GM20000 (cell line): ENCODE measurements around the gene SDK2.

Experiments used
- DNase-seq: peaks from one replicate; pipeline ENCODE4 v3.0.0; 2012; ENCODE audit warnings: low spot score
- TF ChIP-seq, protein P1 (sequence below): IDR thresholded peaks from 2 replicates; pipeline ENCODE4 v1.5.1; 2012; ENCODE audit warnings: mild to moderate bottlenecking, control low read depth; ENCODE audit errors: extremely low read depth, missing control alignments

The SDK2 gene, protein sequence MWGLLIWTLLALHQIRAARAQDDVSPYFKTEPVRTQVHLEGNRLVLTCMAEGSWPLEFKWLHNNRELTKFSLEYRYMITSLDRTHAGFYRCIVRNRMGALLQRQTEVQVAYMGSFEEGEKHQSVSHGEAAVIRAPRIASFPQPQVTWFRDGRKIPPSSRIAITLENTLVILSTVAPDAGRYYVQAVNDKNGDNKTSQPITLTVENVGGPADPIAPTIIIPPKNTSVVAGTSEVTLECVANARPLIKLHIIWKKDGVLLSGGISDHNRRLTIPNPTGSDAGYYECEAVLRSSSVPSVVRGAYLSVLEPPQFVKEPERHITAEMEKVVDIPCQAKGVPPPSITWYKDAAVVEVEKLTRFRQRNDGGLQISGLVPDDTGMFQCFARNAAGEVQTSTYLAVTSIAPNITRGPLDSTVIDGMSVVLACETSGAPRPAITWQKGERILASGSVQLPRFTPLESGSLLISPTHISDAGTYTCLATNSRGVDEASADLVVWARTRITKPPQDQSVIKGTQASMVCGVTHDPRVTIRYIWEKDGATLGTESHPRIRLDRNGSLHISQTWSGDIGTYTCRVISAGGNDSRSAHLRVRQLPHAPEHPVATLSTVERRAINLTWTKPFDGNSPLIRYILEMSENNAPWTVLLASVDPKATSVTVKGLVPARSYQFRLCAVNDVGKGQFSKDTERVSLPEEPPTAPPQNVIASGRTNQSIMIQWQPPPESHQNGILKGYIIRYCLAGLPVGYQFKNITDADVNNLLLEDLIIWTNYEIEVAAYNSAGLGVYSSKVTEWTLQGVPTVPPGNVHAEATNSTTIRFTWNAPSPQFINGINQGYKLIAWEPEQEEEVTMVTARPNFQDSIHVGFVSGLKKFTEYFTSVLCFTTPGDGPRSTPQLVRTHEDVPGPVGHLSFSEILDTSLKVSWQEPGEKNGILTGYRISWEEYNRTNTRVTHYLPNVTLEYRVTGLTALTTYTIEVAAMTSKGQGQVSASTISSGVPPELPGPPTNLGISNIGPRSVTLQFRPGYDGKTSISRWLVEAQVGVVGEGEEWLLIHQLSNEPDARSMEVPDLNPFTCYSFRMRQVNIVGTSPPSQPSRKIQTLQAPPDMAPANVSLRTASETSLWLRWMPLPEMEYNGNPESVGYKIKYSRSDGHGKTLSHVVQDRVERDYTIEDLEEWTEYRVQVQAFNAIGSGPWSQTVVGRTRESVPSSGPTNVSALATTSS (N-terminal part only)

DNA sequence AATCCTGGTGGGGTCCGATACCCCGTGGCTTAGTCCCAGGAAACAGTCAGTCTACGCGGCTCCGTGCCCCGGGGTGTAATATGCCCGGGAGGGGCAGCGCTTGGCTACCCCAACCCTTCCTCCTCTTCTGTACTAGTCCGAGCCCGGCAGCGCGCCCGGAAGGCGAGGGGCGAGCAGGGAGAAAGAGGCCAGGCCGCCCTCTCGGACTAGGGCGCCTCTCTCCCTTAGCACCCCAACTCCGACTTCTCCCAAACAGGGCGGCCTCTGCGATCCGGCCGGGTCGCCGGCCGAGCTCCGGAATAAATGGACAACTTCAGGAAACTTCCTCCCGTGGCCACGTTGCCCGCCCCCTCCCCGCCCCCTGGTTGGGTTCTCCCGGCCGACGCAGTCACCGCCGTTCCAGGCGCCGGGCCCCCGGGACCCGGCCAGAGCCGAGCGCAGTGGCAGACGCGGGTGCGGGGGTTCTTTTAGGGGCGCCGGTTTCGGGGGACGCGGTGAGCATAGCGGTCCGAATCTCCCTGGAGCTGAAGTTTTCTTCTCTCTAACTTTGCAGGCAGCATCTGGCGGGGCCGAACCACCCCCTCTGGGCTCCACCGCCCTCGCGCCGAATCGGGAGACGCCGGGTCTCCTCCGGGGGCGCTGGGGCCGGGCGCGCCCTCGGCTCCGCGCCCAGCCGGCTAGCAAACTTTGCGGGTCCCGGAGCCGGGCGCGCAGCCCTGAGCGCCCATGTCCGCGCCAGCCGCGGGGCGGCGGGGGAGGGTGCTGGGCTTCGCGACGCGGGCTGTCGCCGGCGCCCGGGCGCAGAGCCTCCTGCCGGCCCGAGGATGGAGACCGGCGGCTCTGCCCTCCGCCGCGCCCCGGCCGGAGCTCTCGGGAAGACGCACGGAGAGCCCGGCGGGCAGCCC lies at the start of gene SDK2:
TSS of gene SDK2 (minus strand) at position 301 of the 905 bp plus-strand sequence. CDS start 357 bp downstream, outside the sequence.
- TF ChIP-seq, protein P1, sequence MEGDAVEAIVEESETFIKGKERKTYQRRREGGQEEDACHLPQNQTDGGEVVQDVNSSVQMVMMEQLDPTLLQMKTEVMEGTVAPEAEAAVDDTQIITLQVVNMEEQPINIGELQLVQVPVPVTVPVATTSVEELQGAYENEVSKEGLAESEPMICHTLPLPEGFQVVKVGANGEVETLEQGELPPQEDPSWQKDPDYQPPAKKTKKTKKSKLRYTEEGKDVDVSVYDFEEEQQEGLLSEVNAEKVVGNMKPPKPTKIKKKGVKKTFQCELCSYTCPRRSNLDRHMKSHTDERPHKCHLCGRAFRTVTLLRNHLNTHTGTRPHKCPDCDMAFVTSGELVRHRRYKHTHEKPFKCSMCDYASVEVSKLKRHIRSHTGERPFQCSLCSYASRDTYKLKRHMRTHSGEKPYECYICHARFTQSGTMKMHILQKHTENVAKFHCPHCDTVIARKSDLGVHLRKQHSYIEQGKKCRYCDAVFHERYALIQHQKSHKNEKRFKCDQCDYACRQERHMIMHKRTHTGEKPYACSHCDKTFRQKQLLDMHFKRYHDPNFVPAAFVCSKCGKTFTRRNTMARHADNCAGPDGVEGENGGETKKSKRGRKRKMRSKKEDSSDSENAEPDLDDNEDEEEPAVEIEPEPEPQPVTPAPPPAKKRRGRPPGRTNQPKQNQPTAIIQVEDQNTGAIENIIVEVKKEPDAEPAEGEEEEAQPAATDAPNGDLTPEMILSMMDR = no peak

DNA sequence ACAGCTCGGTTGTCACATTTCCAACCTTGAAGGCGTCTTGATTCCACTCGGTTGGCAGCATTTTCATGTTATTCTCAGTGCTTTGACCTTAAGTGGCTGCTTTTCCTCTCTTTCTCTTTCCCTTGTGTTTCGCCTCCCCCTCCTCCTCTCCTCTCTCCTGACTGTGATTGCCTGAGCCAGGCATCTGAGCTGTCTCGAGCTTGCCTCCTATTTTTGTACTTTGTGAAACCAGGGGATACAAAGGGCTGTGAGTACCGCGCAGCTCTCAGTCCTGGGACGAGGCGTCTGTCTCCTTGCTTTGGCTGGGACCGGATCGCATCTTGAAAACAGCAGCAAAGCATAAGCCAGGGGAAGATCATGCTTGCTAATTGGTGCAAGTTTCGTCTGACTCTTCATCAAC lies 48.8 kb upstream of the SDK2 start:
- no peak for DNase-seq
- TF ChIP-seq, protein P1 = no peak

More for the DNA sequence above, at the start of gene SDK2:
- peak; percentile 50 for DNase-seq

DNA sequence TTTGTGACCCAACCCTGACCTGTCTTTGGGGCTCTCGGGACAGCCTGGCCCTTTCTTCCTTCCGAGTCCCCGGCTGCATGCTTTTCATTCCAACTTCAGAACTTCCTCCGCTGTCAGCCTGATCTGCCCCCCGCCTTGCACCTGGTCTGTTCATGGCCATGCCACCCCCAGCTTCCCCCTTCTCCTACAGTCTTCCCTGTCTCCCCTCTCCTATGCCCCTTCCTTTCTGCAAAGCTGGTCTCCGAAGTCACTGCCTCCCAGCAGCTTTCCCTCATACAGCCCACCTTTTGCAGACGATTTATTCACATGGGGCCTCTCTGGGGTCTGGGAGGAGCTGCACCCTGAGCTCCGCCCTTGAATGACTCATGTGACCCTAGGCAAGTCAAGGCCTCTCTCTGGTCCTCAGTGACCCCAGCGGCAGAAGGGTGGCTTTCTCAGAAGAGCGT lies 47.1 kb upstream of the SDK2 start:
- no peak for DNase-seq
- TF ChIP-seq, protein P1 = no peak

DNA sequence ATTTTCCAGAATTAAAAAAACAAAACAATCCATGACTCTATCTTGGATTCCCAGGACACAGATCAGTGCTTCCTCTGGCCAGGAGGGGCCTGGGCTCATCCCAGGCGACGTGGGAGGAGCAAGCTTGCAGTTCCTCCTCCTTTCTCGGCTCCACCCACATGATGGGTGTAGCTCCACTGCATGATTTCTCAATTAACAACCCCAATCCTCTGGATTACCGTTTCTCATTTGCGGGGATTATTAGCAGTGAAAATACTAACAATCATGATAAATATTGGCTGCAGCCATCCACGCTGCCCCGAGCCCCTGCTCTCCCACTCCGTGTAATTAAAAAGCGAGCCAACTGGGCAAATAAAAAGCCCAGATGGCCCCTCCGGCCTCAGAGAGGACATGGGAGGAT lies 46.4 kb upstream of the SDK2 start:
- DNase-seq = no peak
- TF ChIP-seq, protein P1 = no peak

DNA sequence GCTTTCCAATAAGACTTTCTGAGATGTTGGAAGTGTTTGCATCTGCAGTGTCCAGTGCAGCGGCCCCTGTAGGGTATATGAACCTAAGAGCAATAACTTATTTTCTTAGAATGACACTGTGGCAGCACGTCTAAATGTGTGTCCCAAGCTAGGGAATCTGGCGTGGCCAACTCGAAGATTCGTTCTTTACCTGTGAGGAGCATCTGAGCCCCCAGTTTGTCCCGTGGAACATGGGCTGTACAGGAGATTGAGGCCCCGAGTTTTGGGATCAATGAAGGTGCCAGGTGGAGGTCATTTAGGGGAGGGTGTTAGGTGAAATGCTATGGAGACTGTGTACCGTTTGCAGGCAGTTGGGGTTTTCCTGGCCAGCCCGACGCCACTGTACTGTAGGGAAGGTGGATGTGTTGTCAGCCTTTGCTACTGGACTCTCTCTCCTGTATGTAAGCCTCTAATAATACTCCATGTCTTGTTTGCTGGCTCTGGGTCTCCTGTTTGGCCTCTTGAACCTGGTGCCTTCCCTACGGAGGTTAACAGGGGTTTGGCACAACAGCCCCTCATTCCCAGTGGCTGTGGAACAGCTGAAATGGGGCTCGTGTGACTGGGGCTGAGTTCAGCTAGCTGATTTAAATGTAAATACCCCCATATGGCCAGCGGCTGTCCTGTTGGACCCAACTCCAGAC lies 45.5 kb upstream of the SDK2 start:
- TF ChIP-seq, protein P1 = no peak
- DNase-seq = no peak

DNA sequence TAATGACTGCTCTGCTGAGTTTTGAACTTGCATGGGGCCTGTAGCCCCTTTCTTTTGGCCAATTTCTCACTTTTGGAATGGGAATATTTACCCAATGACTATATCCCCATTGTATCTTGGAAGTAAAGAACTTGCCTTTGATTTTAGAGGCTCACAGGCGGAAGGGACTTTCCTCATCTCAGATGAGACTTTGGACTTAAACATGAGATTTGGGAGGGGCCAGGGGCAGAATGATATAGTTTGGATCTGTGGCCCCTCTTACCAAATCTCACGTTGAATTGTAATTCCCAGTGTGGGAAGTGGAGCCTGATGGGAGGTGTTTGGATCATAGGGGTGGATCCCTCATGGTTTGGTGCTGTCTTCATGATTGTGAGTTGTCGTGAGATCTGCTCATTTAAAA lies 42.7 kb upstream of the SDK2 start:
- TF ChIP-seq, protein P1 = no peak
- no peak for DNase-seq
